ENCODE data around the gene INO80E.

The INO80E gene

GRCh38 chr16:29993191-29993902 is 2.7 kb upstream of the INO80E start:
- no peak overlapping the region for H3K4me3 ChIP-seq (ENCODE audit: low read depth, low read length)
- no peak overlapping the region for H3K27ac ChIP-seq
- DNase-seq = no peak
- no peak for TF ChIP-seq CTCF (IDR thresholded peaks at IDR 0.05; ENCODE audit: low read depth, low read length, missing control alignments)
- in situ Hi-C loops (cut with HindIII; ENCODE audit: low pct_ligation_motif_present, low sequenced_read_pairs) = no loop called here
- no peaks in the 10 kb centered on the region for H3K27me3 ChIP-seq (replicated peaks)
- peaks cover 46% of the 10 kb centered on the region for H3K36me3 ChIP-seq (replicated peaks)

DNA sequence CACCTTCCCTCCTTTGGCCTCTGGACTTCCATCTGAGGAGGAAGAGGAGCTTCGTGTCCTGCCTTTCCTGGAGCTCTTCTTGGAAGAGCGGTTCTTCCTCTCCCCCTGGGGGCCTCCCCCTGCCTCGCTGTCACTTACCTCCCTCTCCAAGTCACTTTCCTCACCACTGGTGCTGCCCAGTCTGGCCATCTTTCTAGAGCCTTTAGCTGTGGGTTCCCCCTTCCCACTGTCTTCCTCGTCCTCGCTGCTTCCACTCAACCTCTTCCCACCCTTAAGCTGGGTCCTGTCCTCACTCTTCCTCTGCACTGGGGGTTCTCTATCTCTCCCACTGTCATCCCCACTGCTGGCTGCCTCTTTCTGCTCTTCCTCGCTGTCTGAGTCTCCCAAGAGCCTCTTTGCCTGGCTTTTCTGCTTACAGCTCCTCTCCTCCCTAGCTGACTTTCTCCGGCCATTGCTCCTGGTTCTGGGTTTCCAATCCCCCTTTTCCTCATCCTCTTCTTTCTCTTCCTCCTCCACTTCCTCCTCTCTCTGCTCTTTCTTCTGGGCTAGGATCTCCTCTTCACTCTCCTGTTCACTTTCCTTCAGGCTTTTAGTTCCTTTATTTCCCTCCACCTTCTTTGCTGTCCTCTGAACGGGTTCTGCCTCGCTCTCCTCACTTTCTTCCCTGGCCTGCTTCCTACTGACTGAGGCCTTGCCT is 2.0 kb upstream of the INO80E start:
- in situ Hi-C loops (cut with HindIII; ENCODE audit: low pct_ligation_motif_present, low sequenced_read_pairs) = no loop called here
- Histone ChIP-seq H3K27ac (no peak overlapping the region), H3K36me3 (replicated peaks) (peaks cover 41% of the 10 kb centered on the region), H3K27me3 (replicated peaks) (no peaks in the 10 kb centered on the region), H3K4me3 (ENCODE audit: low read depth, low read length) (no peak overlapping the region)
- no peak for DNase-seq
- no peak for TF ChIP-seq CTCF (IDR thresholded peaks at IDR 0.05; ENCODE audit: low read depth, low read length, missing control alignments)

- peak; percentile 30 for DNase-seq
- in situ Hi-C loops (cut with HindIII; ENCODE audit: low pct_ligation_motif_present, low sequenced_read_pairs) = no loop called here
- H3K27ac ChIP-seq = peak overlapping the region; percentile 74
- peaks cover 35% of the 10 kb centered on the region for H3K36me3 ChIP-seq (replicated peaks)
- no peak for TF ChIP-seq CTCF (IDR thresholded peaks at IDR 0.05; ENCODE audit: low read depth, low read length, missing control alignments)
- H3K4me3 ChIP-seq (ENCODE audit: low read depth, low read length) = peak overlapping the region; percentile 97
- no peaks in the 10 kb centered on the region for H3K27me3 ChIP-seq (replicated peaks)
Observed at GRCh38 chr16:29994600-29995323, 1.3 kb upstream of the INO80E start.

GRCh38 chr16:29995324-29995910 is 624 bp upstream of the INO80E start, which contains the start of gene HIRIP3:
HIRIP3 (minus strand) TSS chr16:29995617; CDS start chr16:29995605, 12 bp downstream.
- TF ChIP-seq CTCF (IDR thresholded peaks at IDR 0.05; ENCODE audit: low read depth, low read length, missing control alignments) = no peak
- Histone ChIP-seq H3K4me3 (ENCODE audit: low read depth, low read length) (peak within 1 kb of the TSS; percentile 97), H3K36me3 (replicated peaks) (peaks cover 29% of the 10 kb centered on the region), H3K27me3 (replicated peaks) (no peaks in the 10 kb centered on the region), H3K27ac (peak within 1 kb of the TSS; percentile 74)
- in situ Hi-C loops (cut with HindIII; ENCODE audit: low pct_ligation_motif_present, low sequenced_read_pairs) = no loop called here
- DNase-seq = peak; percentile 60

- in situ Hi-C loops (cut with HindIII; ENCODE audit: low pct_ligation_motif_present, low sequenced_read_pairs) = no loop called here
- Histone ChIP-seq H3K4me3 (ENCODE audit: low read depth, low read length) (peak overlapping the region; percentile 97), H3K27ac (no peak overlapping the region), H3K36me3 (replicated peaks) (peaks cover 16% of the 10 kb centered on the region), H3K27me3 (replicated peaks) (no peaks in the 10 kb centered on the region)
- TF ChIP-seq CTCF (IDR thresholded peaks at IDR 0.05; ENCODE audit: low read depth, low read length, missing control alignments) = no peak
- no peak for DNase-seq
Observed at GRCh38 chr16:29996766-29997250, 767 bp downstream of the INO80E start.
